GM12878 (cell line): ENCODE results near the gene ACACB. TPM values are rescaled to one million over a fixed set of nuclear protein-coding genes. Genes with fewer than 3 reads are reported as not detected.

Experiments
- ATAC-seq: fragments of 200-7000 bp; cut with Tn5 transposase; 3 replicates; pipeline ENCODE4 v1.9.1; 2020; ENCODE audit warnings: mild to moderate bottlenecking, moderate library complexity
- BruUV-seq: library from RNA; stranded (reverse); fragments of 400-500 nt; replicated peaks from 2 replicates; lab custom pipeline; 2021; lab: Mats Ljungman, UMichigan
- CTCF ChIA-PET: fragments of 300-600 bp; sonication (Branson Sonifier 250); formaldehyde crosslinking; extraction: SDS; loops from one replicate; lab custom pipeline; 2021; ENCODE audit warnings: inconsistent platforms; lab: Yijun Ruan, JAX
- POLR2A ChIA-PET: fragments of 350-600 bp; formaldehyde crosslinking; extraction: SDS; loops from one replicate; lab custom pipeline; 2021; ENCODE audit warnings: inconsistent platforms; lab: Charles Lee
- RAD21 ChIA-PET: fragments of 300-600 bp; sonication (Branson Sonifier 250); formaldehyde crosslinking; loops from one replicate; lab custom pipeline; 2023; ENCODE audit warnings: antibody characterized with exemption; ENCODE audit not compliant: unreplicated experiment; lab: Charles Lee
- SMC1A ChIA-PET: fragments of 300-600 bp; sonication (Branson Sonifier 250); formaldehyde crosslinking; loops from one replicate; lab custom pipeline; 2023; ENCODE audit not compliant: unreplicated experiment, uncharacterized antibody; lab: Charles Lee
- DNase-seq: peaks from one replicate; pipeline ENCODE4 v3.0.0-alpha.2; 2011; ENCODE audit warnings: low read depth, low spot score
- FAIRE-seq: peaks from 3 replicates; lab custom pipeline; 2011; peaks lifted over from hg19 to GRCh38; lab: Jason Lieb, UNC
- H2AFZ ChIP-seq: 2 replicates; pipeline ENCODE4 v1.6.0; 2011; ENCODE audit warnings: low read depth, low read length, control low read depth; ENCODE audit not compliant: control insufficient read depth
- H3K27ac ChIP-seq: 2 replicates; pipeline ENCODE4 v1.5.1; 2011; ENCODE audit warnings: control low read depth; ENCODE audit not compliant: control insufficient read depth, insufficient read depth
- H3K27me3 ChIP-seq, 2 experiments: replicated peaks in 1 of 2; 2 replicates each; pipeline versions ENCODE4 v1.6.0 to v1.6.1; 2011; ENCODE audit warnings: low read length in 1 of 2; ENCODE audit not compliant: control insufficient read depth in 2 of 2, insufficient read depth in 2 of 2
- H3K36me3 ChIP-seq, 2 experiments: 2 replicates each; pipeline ENCODE4 v1.5.1; 2011; ENCODE audit warnings: low read length in 1 of 2; ENCODE audit not compliant: control insufficient read depth in 2 of 2, insufficient read depth in 2 of 2
- H3K4me1 ChIP-seq: 2 replicates; pipeline ENCODE4 v1.6.1; 2011; ENCODE audit warnings: mild to moderate bottlenecking, low read length, moderate library complexity, mixed read lengths; ENCODE audit not compliant: control insufficient read depth, insufficient read depth
- H3K4me2 ChIP-seq: 2 replicates; pipeline ENCODE4 v1.6.0; 2011; ENCODE audit warnings: control low read depth; ENCODE audit not compliant: control insufficient read depth, insufficient read depth
- H3K4me3 ChIP-seq: fragments of 200-600 bp; sonication (generic); 2 replicates; pipeline ENCODE4 v1.5.1; 2016
- H3K79me2 ChIP-seq: 2 replicates; pipeline ENCODE4 v1.6.0; 2011; ENCODE audit warnings: low read length; ENCODE audit not compliant: control insufficient read depth, insufficient read depth
- H3K9ac ChIP-seq: 2 replicates; pipeline ENCODE4 v1.8.0; 2011; ENCODE audit warnings: low read length, control low read depth, mixed read lengths; ENCODE audit not compliant: control insufficient read depth, insufficient read depth
- H3K9me3 ChIP-seq: replicated peaks from 3 replicates; pipeline ENCODE4 v1.5.1; 2011; ENCODE audit warnings: mild to moderate bottlenecking, low read length; ENCODE audit not compliant: control insufficient read depth, insufficient read depth
- H4K20me1 ChIP-seq: 2 replicates; pipeline ENCODE4 v1.6.0; 2011; ENCODE audit not compliant: control insufficient read depth, insufficient read depth
- ATF7 ChIP-seq: fragments of 450-650 bp; IDR thresholded peaks from 2 replicates; pipeline ENCODE4 v1.6.1; 2016; ENCODE audit warnings: low read depth, mild to moderate bottlenecking
- CTCF ChIP-seq, 3 experiments: IDR thresholded peaks in 2 of 3; conservative IDR thresholded peaks in 1 of 3; 2 replicates each; pipeline ENCODE4 v1.5.1; 2011; ENCODE audit warnings: low read depth in 3 of 3, low read length in 3 of 3, mild to moderate bottlenecking in 3 of 3, control low read depth in 2 of 3, moderate library complexity in 2 of 3, inconsistent platforms in 1 of 3, mixed read lengths in 1 of 3; ENCODE audit not compliant: control insufficient read depth in 2 of 3, insufficient read depth in 1 of 3; ENCODE audit errors: extremely low read depth in 1 of 3
- FOXM1 ChIP-seq: IDR thresholded peaks from 2 replicates; pipeline ENCODE4 v1.6.1; 2012; ENCODE audit warnings: low read depth, mild to moderate bottlenecking, inconsistent platforms, low read length, moderate library complexity
- IRF3 ChIP-seq: fragments of 450-650 bp; IDR thresholded peaks from 2 replicates; pipeline ENCODE4 v1.6.1; 2014; ENCODE audit warnings: mild to moderate bottlenecking
- IRF4 ChIP-seq: IDR thresholded peaks from 2 replicates; pipeline ENCODE4 v1.6.1; 2011; ENCODE audit warnings: low read depth, low read length
- RAD51 ChIP-seq: fragments of 450-650 bp; IDR thresholded peaks from 2 replicates; pipeline ENCODE4 v1.6.1; 2016; ENCODE audit warnings: moderate library complexity, mild to moderate bottlenecking, inconsistent platforms
- SPI1 ChIP-seq: IDR thresholded peaks from 2 replicates; pipeline ENCODE4 v1.6.1; 2011; ENCODE audit warnings: low read depth, mild to moderate bottlenecking, low read length, moderate library complexity, borderline replicate concordance; ENCODE audit not compliant: insufficient read depth
- SRF ChIP-seq, 2 experiments: IDR thresholded peaks; 2 replicates each; pipeline ENCODE4 v1.6.1; 2011; ENCODE audit warnings: low read depth in 2 of 2, low read length in 2 of 2, mild to moderate bottlenecking in 1 of 2, moderate library complexity in 1 of 2
- USF2 ChIP-seq: IDR thresholded peaks from 2 replicates; pipeline ENCODE4 v1.6.1; 2011; ENCODE audit warnings: low read depth, low read length, improper control_type of control experiment, borderline replicate concordance
- ZBED1 ChIP-seq: IDR thresholded peaks from 2 replicates; pipeline ENCODE4 v1.6.1; 2016; ENCODE audit warnings: borderline replicate concordance
- ZNF207 ChIP-seq: fragments of 450-650 bp; IDR thresholded peaks from 2 replicates; pipeline ENCODE4 v1.6.1; 2014; ENCODE audit warnings: antibody characterized with exemption, mild to moderate bottlenecking, borderline replicate concordance
- WGBS: methylation state at CpG from one replicate; pipeline ENCODE4 v1.1.6; 2016; ENCODE audit warnings: low lambda C conversion rate; ENCODE audit not compliant: insufficient replicate concordance, insufficient coverage; ENCODE audit errors: missing lambda C conversion rate; 5-methylcytosine and 5-hydroxymethylcytosine counted together
- in situ Hi-C: fragments of 300-500 bp; cut with MboI; formaldehyde crosslinking; loops from 9 replicates; pipeline ENCODE4 v1.14.3; 2018; ENCODE audit warnings: mixed read lengths
- intact Hi-C: fragments of 100-400 bp; cut with micrococcal nuclease; formaldehyde crosslinking; loops from one replicate; pipeline ENCODE4 v1.14.2; 2022; ENCODE audit not compliant: unreplicated experiment
- polyA plus RNA-seq, 11 experiments: library from polyadenylated mRNA; depleted of rRNA in 4 of 11; unstranded in 6 of 11; stranded (reverse) in 5 of 11; fragments of >200 nt; fragmentation: Nextera tagmentation in 4 of 11; fragmentation: Illumina TruSeq in 1 of 11; extraction: Ambion mirVana in 4 of 11; extraction: Trizol in 1 of 11; gene quantifications; 1 replicate in 1 of 11; 2 replicates in 10 of 11; pipeline versions ENCODE4 v1.2.1 to v1.2.3, GENCODE V29; 2011 to 2016; ENCODE audit warnings: inconsistent platforms in 2 of 11, missing spikeins in 2 of 11, low read depth in 1 of 11
- total RNA-seq, 4 experiments: library from RNA; depleted of rRNA in 3 of 4; stranded (reverse); fragments of >200 nt in 3 of 4; fragmentation: Illumina TruSeq in 1 of 4; extraction: Trizol in 1 of 4; gene quantifications; 2 replicates each; pipeline versions ENCODE4 v1.2.1 to v1.2.3, GENCODE V29; 2013 to 2021

ACACB gene
- total and polyA plus RNA-seq, 10 of the 15 experiments (the other 5 are each of a cell fraction or from before 2014, with no cell fraction given) = 0.05 to 1.9 (median 0.38) TPM; not detected in 2

- TF ChIP-seq SRF (IDR thresholded peaks at IDR 0.05; ENCODE audit: low read depth in 2 of 2, low read length in 2 of 2) = no peak
- no peak for TF ChIP-seq IRF4
- TF ChIP-seq RAD51 = no peak
- TF ChIP-seq CTCF (IDR thresholded peaks at IDR 0.05 in 2 of 3, conservative IDR thresholded peaks at IDR 0.05 in 1 of 3; ENCODE audit: control insufficient read depth in 2 of 3, extremely low read depth in 1 of 3, insufficient read depth in 1 of 3, low read depth in 3 of 3, low read length in 3 of 3) = no peak
- no peak for TF ChIP-seq SPI1
These were observed 80.9 kb downstream of the ACACB start (continued) for GRCh38 chr12:109197327-109197726.

GRCh38 chr12:109199324-109199723 lies 82.9 kb downstream of the ACACB start:
- Histone ChIP-seq H2AFZ (no peak overlapping the region), H3K9ac (no peak overlapping the region), H3K27ac (no peak overlapping the region), H3K4me2 (no peak overlapping the region), H3K79me2 (no peaks in the 10 kb centered on the region), H3K4me3 (no peak overlapping the region), H3K27me3 (no peaks in the 10 kb centered on the region), H4K20me1 (no peaks in the 10 kb centered on the region), H3K36me3 (no peaks in the 10 kb centered on the region; a peak in 1 of 4 replicates), H3K4me1 (no peaks in the 10 kb centered on the region)
- no peak for FAIRE-seq
- BruUV-seq = no TSS peak
- ChIA-PET CTCF (no interaction called here), RAD21 (no interaction called here), SMC1A (no interaction called here), POLR2A (no interaction called here)
- WGBS = 70% methylated on average over 10 of the region's 11 CpGs
- intact Hi-C loops (no loop called here), in situ Hi-C loops (no loop called here)
- no peak for DNase-seq
- no peak for ATAC-seq
- TF ChIP-seq FOXM1 = no peak
- TF ChIP-seq USF2 = no peak
- no peak for TF ChIP-seq ZNF207
- TF ChIP-seq CTCF (IDR thresholded peaks at IDR 0.05 in 2 of 3, conservative IDR thresholded peaks at IDR 0.05 in 1 of 3; ENCODE audit: control insufficient read depth in 2 of 3, extremely low read depth in 1 of 3, insufficient read depth in 1 of 3, low read depth in 3 of 3, low read length in 3 of 3) = no peak
- no peak for TF ChIP-seq IRF3
- no peak for TF ChIP-seq ATF7
- TF ChIP-seq ZBED1 = no peak
- TF ChIP-seq, all 136 proteins: peak for 0
- no peaks in the 10 kb centered on the region for H3K9me3 ChIP-seq
